ENCODE measurements around the gene ANXA1.

ANXA1 gene

GRCh38 chr9:73210886-73211666 is 59.4 kb downstream of the ANXA1 start:
- no peak for DNase-seq (ENCODE audit: low spot score)

GRCh38 chr9:73213300-73213699 is 61.6 kb downstream of the ANXA1 start:
- no peak for DNase-seq (ENCODE audit: low spot score)

GRCh38 chr9:73215249-73215648 is 63.6 kb downstream of the ANXA1 start:
- no peak for DNase-seq (ENCODE audit: low spot score)

GRCh38 chr9:73216100-73216499 is 64.4 kb downstream of the ANXA1 start:
- DNase-seq (ENCODE audit: low spot score), result no peak

All from CD4-positive, alpha-beta T cell treated with Interleukin-2 at 100 ng/mL for 4 hours (primary cell).